HG03045 (cell line): ENCODE data around the gene HIVEP1.
"Not testable (repeated sequence)": the region's sequence is repeated elsewhere in the genome, so short reads cannot be mapped to it uniquely, and the experiment has no call there.

ENCODE experiments used
- ATAC-seq: cut with Tn5 transposase; IDR thresholded peaks from one replicate; pipeline ENCODE4 v1.9.1; 2021; ENCODE audit warnings: mild to moderate bottlenecking, moderate library complexity; ENCODE audit not compliant: unreplicated experiment

Gene HIVEP1

GRCh38 chr6:12081771-12082170 is 69.7 kb downstream of the HIVEP1 start:
- ATAC-seq: no peak

- ATAC-seq: no peak
Measured at GRCh38 chr6:12082368-12082767, 70.3 kb downstream of the HIVEP1 start.

- no peak for ATAC-seq
Measured at GRCh38 chr6:12083302-12083701, 71.2 kb downstream of the HIVEP1 start.

GRCh38 chr6:12083763-12084162 is 71.7 kb downstream of the HIVEP1 start:
- ATAC-seq: no peak

- no peak for ATAC-seq
Measured at GRCh38 chr6:12084681-12085080, 72.6 kb downstream of the HIVEP1 start.

GRCh38 chr6:12088531-12088930 is 76.4 kb downstream of the HIVEP1 start:
- ATAC-seq: no peak

GRCh38 chr6:12090714-12091113 is 78.6 kb downstream of the HIVEP1 start:
- no peak for ATAC-seq

- ATAC-seq: no peak
Measured at GRCh38 chr6:12092762-12093161, 80.7 kb downstream of the HIVEP1 start.

- no peak for ATAC-seq
Measured at GRCh38 chr6:12094689-12095088, 82.6 kb downstream of the HIVEP1 start.

- no peak for ATAC-seq
Measured at GRCh38 chr6:12096342-12096741, 84.2 kb downstream of the HIVEP1 start.

GRCh38 chr6:12097791-12098190 is 85.7 kb downstream of the HIVEP1 start:
- no peak for ATAC-seq

GRCh38 chr6:12099623-12100338 is 87.7 kb downstream of the HIVEP1 start:
- no peak for ATAC-seq

- ATAC-seq: no peak
Measured at GRCh38 chr6:12101048-12101447, 88.9 kb downstream of the HIVEP1 start.

GRCh38 chr6:12101653-12102312 is 89.7 kb downstream of the HIVEP1 start:
- ATAC-seq: no peak

- no peak for ATAC-seq
Measured at GRCh38 chr6:12102350-12102749, 90.2 kb downstream of the HIVEP1 start.

GRCh38 chr6:12103158-12103557 is 91.0 kb downstream of the HIVEP1 start:
- no peak for ATAC-seq

GRCh38 chr6:12105271-12105670 is 93.2 kb downstream of the HIVEP1 start:
- ATAC-seq: no peak

- not testable (repeated sequence) for ATAC-seq
Measured at GRCh38 chr6:12108376-12108775, 96.3 kb downstream of the HIVEP1 start.

GRCh38 chr6:12110523-12111362 is 98.6 kb downstream of the HIVEP1 start:
- no peak for ATAC-seq

- no peak for ATAC-seq
Measured at GRCh38 chr6:12111363-12111670, 99.2 kb downstream of the HIVEP1 start.

GRCh38 chr6:12112540-12113189 is 100.6 kb downstream of the HIVEP1 start:
- ATAC-seq: no peak
